Measurements from ENCODE around the gene CNN1. TPM values are rescaled to one million over a fixed set of nuclear protein-coding genes. Genes with fewer than 3 reads are reported as not detected.
A peak's percentile ranks its signal among the peaks of the same experiment; 100 is the strongest.

The CNN1 gene
- total and polyA plus RNA-seq, 2 of the 8 experiments (the other 6 are each of a cell fraction or from before 2014, with no cell fraction given) = 29.8 to 50.8 TPM

GRCh38 chr19:11560404-11561051, 21.9 kb downstream of the CNN1 start:
- Histone ChIP-seq H4K20me1 (replicated peaks in 1 of 2; ENCODE audit: control insufficient read depth in 1 of 2, insufficient read depth in 2 of 2, low read length in 2 of 2) (peaks cover 0 to 9% of the 10 kb centered on the region in 2 experiments), H3K36me3 (ENCODE audit: control insufficient read depth in 2 of 4, insufficient read depth in 4 of 4, low read length in 3 of 4) (no peaks in the 10 kb centered on the region; a peak in 1 of 8 replicates), H2BK120ac (replicated peaks; ENCODE audit: low read depth, low read length) (no peak overlapping the region), H3K79me1 (ENCODE audit: low read depth, low read length) (peaks cover 12% of the 10 kb centered on the region), H3K9ac (replicated peaks in 1 of 4; ENCODE audit: extremely low read depth in 1 of 4, low read depth in 3 of 4, low read length in 3 of 4) (no peak overlapping the region), H2BK20ac (ENCODE audit: low read length) (no peak overlapping the region), H3K27me3 (replicated peaks in 1 of 4; ENCODE audit: control insufficient read depth in 3 of 4, extremely low read depth in 1 of 4, insufficient read depth in 3 of 4, low read length in 3 of 4) (no peaks in the 10 kb centered on the region), H2BK12ac (ENCODE audit: low read depth, low read length) (no peak overlapping the region), H2AFZ (ENCODE audit: low read length) (no peak overlapping the region), H2AK5ac (ENCODE audit: low read depth, low read length) (no peak overlapping the region), H3K56ac (replicated peaks; ENCODE audit: insufficient read length, low read depth, low read length) (no peak overlapping the region), H3K4me3 (ENCODE audit: extremely low read depth in 1 of 4, insufficient read depth in 2 of 4, low read depth in 3 of 4, low read length in 4 of 4) (0 out of 8 replicates have a peak overlapping the region, but pooled peaks of 1 of the 4 experiments have one; percentile 82), H3K4ac (replicated peaks; ENCODE audit: insufficient read length, low read depth, low read length) (no peak overlapping the region), H3K4me2 (ENCODE audit: insufficient read depth in 1 of 2, low read depth in 2 of 2, low read length in 2 of 2) (peak overlapping the region; percentile 47 to 87; a peak in 1 of 4 replicates), H3K79me2 (ENCODE audit: control insufficient read depth in 1 of 2, insufficient read depth in 2 of 2, low read length in 2 of 2) (peaks cover 4 to 30% of the 10 kb centered on the region in 2 experiments; a peak in 3 of 4 replicates), H4K91ac (replicated peaks; ENCODE audit: insufficient read length, low read length) (no peak overlapping the region), H3K23ac (ENCODE audit: insufficient read length) (no peak overlapping the region), H4K8ac (ENCODE audit: extremely low read depth, insufficient read depth, low read length) (no peak overlapping the region), H2BK5ac (ENCODE audit: low read depth, low read length) (no peak overlapping the region), H3K18ac (ENCODE audit: extremely low read depth, low read length) (no peak overlapping the region), H3K23me2 (ENCODE audit: low read depth, low read length) (peaks cover 7% of the 10 kb centered on the region; the same call in 1 of the 2 replicates), H3K4me1 (replicated peaks in 1 of 4; ENCODE audit: control insufficient read depth in 3 of 4, insufficient read depth in 4 of 4, low read length in 3 of 4) (peaks cover 0 to 3% (median 0%) of the 10 kb centered on the region in 4 experiments; a peak in 4 of 7 replicates), H3K14ac (ENCODE audit: insufficient read length) (no peak overlapping the region), H4K5ac (ENCODE audit: insufficient read length, low read depth, low read length) (no peak overlapping the region), H2BK15ac (ENCODE audit: low read length) (no peak overlapping the region), H3K9me3 (ENCODE audit: insufficient read depth in 2 of 2, low read depth in 1 of 2, low read length in 1 of 2) (no peaks in the 10 kb centered on the region), H3K27ac (ENCODE audit: low read depth, low read length) (no peak overlapping the region)
- TF ChIP-seq GTF2F1 (IDR thresholded peaks at IDR 0.05; ENCODE audit: borderline replicate concordance, low read depth, low read length) (no peak), CTCF (IDR thresholded peaks at IDR 0.05; ENCODE audit: control extremely low read depth in 1 of 3, insufficient read depth in 1 of 3, low read depth in 1 of 3, low read length in 3 of 3) (peak; percentile 8 to 85 (median 85)), RAD21 (IDR thresholded peaks at IDR 0.05 in 1 of 2, conservative IDR thresholded peaks at IDR 0.05 in 1 of 2; ENCODE audit: low read depth in 2 of 2, low read length in 2 of 2) (peak; percentile 83 to 89), BACH1 (IDR thresholded peaks at IDR 0.05; ENCODE audit: low read length) (no peak)
- ChIA-PET CTCF (ENCODE audit: partially characterized antibody) (interaction anchor here (0.8 to 3.2 kb wide), 17 partner anchors 8 to 77 kb away, joined by 3 to 24 read pairs (median 4); no protein-coding TSS in a partner anchor), POLR2A (ENCODE audit: partially characterized antibody) (interaction anchor here (1.0 to 2.5 kb wide), 3 partner anchors 9 to 20 kb away, joined by 5 to 8 read pairs (median 5); no protein-coding TSS in a partner anchor)
- FAIRE-seq (no peak), DNase-seq (ENCODE audit: low read depth in 1 of 2, low spot score in 2 of 2) (peak in 1 of 2 experiments; percentile 65)
- 36% methylated on average over 9 of the region's 9 CpGs; no CpG with 5 or more reads in 1 of the 2 experiments for WGBS, 2 experiments (ENCODE audit: extremely low coverage in 1 of 2, insufficient coverage in 1 of 2, insufficient read length in 1 of 2, insufficient replicate concordance in 2 of 2, low coverage in 1 of 2, low lambda C conversion rate in 2 of 2, missing lambda C conversion rate in 1 of 2)
